Bronchial epithelial cell (primary cell): Measurements from ENCODE around the gene TMEM213. TPM values are rescaled to one million over a fixed set of nuclear protein-coding genes. Genes with fewer than 3 reads are reported as not detected.

Source experiments
- DNase-seq: peaks from one replicate; pipeline ENCODE4 v3.0.0-alpha.2; 2010; ENCODE audit warnings: low read depth
- FAIRE-seq: peaks from 2 replicates; lab custom pipeline; 2011; peaks lifted over from hg19 to GRCh38; lab: Jason Lieb, UNC
- H3K27me3 ChIP-seq: 2 replicates; pipeline ENCODE4 v1.5.1; 2011; ENCODE audit warnings: low read length; ENCODE audit not compliant: control insufficient read depth, insufficient read depth
- H3K36me3 ChIP-seq: 2 replicates; pipeline ENCODE4 v1.5.1; 2011; ENCODE audit warnings: low read length; ENCODE audit not compliant: control insufficient read depth, insufficient read depth
- H3K4me3 ChIP-seq: 2 replicates; pipeline ENCODE4 v1.5.1; 2011; ENCODE audit warnings: mild to moderate bottlenecking, low read depth, low read length, control low read depth
- total RNA-seq: library from RNA; depleted of rRNA; stranded (reverse); fragments of >200 nt; gene quantifications from 2 replicates; pipeline ENCODE4 v1.2.1, GENCODE V29; 2014
- TF ChIP-seq, protein P1 (sequence below): IDR thresholded peaks from 2 replicates; pipeline ENCODE4 v1.5.1; 2011; ENCODE audit warnings: mild to moderate bottlenecking, moderate library complexity, low read length, control low read depth, inconsistent platforms; ENCODE audit not compliant: insufficient read depth, severe bottlenecking

TMEM213 gene
- total RNA-seq, 1 donor from 2014 or later = not detected

DNA sequence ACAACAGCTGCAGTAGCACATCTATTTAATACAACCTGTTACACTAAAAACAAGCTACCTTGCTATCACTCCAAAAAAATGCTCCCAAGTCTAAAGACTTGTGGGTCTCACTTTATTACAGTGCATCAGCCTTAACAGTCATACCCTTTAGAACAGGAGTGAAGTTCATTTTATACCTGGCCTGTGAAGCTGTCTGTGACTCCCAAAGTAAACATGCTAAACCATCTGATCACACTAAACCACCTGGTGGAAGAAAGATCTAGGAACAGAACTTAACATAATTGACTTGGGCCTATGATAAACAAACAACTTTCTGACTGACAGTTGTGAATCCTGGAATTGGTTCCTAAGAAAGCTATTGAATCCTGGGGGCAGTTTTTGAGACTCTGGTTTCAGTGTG, 81.1 kb downstream of the TMEM213 start:
- FAIRE-seq (no peak), DNase-seq (no peak)
- no peak overlapping the region for H3K4me3 ChIP-seq
- TF ChIP-seq, protein P1, sequence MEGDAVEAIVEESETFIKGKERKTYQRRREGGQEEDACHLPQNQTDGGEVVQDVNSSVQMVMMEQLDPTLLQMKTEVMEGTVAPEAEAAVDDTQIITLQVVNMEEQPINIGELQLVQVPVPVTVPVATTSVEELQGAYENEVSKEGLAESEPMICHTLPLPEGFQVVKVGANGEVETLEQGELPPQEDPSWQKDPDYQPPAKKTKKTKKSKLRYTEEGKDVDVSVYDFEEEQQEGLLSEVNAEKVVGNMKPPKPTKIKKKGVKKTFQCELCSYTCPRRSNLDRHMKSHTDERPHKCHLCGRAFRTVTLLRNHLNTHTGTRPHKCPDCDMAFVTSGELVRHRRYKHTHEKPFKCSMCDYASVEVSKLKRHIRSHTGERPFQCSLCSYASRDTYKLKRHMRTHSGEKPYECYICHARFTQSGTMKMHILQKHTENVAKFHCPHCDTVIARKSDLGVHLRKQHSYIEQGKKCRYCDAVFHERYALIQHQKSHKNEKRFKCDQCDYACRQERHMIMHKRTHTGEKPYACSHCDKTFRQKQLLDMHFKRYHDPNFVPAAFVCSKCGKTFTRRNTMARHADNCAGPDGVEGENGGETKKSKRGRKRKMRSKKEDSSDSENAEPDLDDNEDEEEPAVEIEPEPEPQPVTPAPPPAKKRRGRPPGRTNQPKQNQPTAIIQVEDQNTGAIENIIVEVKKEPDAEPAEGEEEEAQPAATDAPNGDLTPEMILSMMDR = no peak
- H3K27me3 ChIP-seq = no peaks in the 10 kb centered on the region
- no peaks in the 10 kb centered on the region for H3K36me3 ChIP-seq

DNA sequence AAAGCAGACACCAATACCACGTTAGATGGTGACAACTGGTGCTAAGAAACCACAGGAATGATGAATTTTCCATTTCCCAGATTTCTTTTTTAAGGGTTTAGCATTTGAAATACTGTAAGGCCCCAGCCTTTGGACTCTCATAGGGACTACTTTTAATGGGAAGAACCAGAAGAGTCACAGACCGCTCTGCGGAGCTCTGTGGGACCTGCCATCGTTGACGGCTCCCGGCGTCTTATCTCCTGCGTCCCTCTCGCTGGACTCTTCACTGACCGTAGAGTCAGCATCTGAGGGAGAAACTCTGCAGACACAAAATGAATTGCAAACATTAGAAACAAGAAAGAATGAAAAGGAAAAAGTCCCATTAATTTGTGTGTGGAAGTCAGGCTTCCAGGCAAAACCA, 81.6 kb downstream of the TMEM213 start:
- TF ChIP-seq, protein P1 = no peak
- no peaks in the 10 kb centered on the region for H3K27me3 ChIP-seq
- no peak for FAIRE-seq
- DNase-seq = no peak
- H3K4me3 ChIP-seq = no peak overlapping the region
- no peaks in the 10 kb centered on the region for H3K36me3 ChIP-seq

DNA sequence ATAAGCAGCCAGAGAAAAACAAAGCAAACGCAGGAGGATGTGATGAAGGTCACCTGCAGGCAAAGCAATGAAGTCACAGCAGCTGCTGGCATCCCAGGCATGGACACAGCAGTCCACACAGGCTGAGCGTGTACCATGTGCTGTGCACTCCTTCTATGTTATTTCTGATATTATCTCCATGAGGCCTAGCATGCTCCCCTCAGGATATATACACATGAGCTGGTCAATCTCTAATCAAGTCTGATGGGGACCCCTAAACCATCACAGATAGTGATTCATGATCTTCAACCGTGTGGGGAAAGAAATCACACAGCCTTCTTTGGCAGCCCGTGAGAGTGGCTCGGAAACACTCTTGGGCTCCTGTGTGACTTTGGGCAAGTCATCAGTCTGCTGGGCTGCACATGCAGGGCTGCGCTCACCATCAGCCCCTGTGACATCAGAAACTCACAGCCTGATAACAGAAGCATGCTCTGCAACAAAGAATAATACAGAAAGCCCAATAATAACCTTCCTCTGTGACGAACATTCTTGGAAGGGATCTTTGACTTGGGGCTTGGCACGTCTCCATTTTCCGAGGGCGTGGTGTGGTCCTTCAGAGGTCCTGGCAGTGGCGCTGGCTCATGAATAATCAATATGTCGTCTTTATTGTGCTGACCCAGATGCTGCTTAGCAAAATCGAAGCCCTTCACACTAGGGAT, 83.2 kb downstream of the TMEM213 start:
- no peak for FAIRE-seq

DNA sequence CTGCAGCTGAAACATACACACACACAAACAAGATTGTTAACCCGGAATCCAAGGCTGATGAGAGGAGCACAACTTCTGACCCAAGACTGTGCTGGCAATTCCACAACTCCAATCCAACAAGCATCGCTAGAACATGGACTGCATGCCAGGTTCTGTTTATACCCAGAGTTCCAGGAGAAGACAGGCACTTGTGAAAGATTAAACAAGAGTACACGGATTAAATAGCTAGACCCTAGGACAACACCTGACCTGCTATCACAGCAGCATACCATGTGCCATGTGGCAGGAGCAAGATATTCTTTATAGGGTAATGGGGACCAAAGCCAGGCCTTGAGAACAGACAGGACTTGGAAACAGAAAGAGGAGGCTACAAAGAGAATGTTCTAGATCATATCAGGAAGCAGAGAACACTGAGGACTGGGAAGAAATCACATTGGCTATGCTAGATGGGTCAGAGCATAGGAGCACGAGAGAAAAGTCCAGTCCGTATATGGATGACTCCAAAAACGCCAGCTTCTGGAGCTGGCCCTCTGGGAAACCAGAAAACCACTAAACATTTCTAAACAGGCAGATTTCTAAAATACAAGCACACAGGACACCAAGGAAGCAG, 83.9 kb downstream of the TMEM213 start:
- TF ChIP-seq, protein P1 = no peak
- Histone ChIP-seq H3K27me3 (no peaks in the 10 kb centered on the region), H3K36me3 (no peaks in the 10 kb centered on the region), H3K4me3 (no peak overlapping the region)
- DNase-seq (no peak), FAIRE-seq (peak; percentile 66)

More for the DNA sequence above, 83.2 kb downstream of the TMEM213 start:
- Histone ChIP-seq H3K27me3 (no peaks in the 10 kb centered on the region), H3K36me3 (no peaks in the 10 kb centered on the region), H3K4me3 (no peak overlapping the region)
- TF ChIP-seq, protein P1 = no peak
- no peak for DNase-seq

DNA sequence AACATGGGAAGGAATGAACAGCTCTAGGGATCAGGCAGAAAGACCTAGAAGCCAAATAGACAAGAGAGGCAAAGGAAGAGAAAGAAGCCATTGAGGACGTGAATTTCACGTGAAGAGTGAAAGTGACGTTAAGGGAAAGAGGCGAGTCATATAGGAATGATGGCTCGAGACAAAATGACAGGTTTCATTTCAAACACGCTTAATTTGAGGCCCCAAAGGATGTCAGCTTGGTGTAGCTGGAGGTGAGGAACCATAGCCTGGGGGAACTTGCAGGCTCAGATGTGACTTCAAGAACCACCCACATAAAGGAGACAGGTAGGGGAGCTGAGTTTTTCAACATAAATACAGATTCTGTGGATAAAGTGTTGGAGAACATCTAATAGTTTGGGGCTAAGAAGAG, 84.5 kb downstream of the TMEM213 start:
- H3K27me3 ChIP-seq = no peaks in the 10 kb centered on the region
- H3K36me3 ChIP-seq = no peaks in the 10 kb centered on the region
- FAIRE-seq = no peak
- TF ChIP-seq, protein P1 = no peak
- no peak overlapping the region for H3K4me3 ChIP-seq
- no peak for DNase-seq
